ENCODE data around the gene BRD3.

The BRD3 gene

GRCh38 chr9:134049236-134049635, 18.6 kb downstream of the BRD3 start:
- Histone ChIP-seq H3K36me3 (ENCODE audit: control insufficient read depth, insufficient read depth, low read length) (peaks cover 18% of the 10 kb centered on the region), H3K27me3 (ENCODE audit: control insufficient read depth, insufficient read depth, low read length) (no peaks in the 10 kb centered on the region), H3K9ac (ENCODE audit: low read length) (no peak overlapping the region), H3K4me3 (ENCODE audit: low read length) (no peak overlapping the region), H3K9me3 (ENCODE audit: control insufficient read depth, low read length) (no peaks in the 10 kb centered on the region), H3K4me1 (ENCODE audit: control insufficient read depth, insufficient read depth, low read length) (peaks cover 9% of the 10 kb centered on the region)

- no peak overlapping the region for H3K4me3 ChIP-seq (ENCODE audit: low read length)
- peaks cover 24% of the 10 kb centered on the region for H3K36me3 ChIP-seq (ENCODE audit: control insufficient read depth, insufficient read depth, low read length)
Measured at GRCh38 chr9:134048582-134048968, 19.3 kb downstream of the BRD3 start.

GRCh38 chr9:134047868-134048581, 19.8 kb downstream of the BRD3 start:
- Histone ChIP-seq H3K4me3 (ENCODE audit: low read length) (no peak overlapping the region), H3K36me3 (ENCODE audit: control insufficient read depth, insufficient read depth, low read length) (peaks cover 26% of the 10 kb centered on the region), H3K9ac (ENCODE audit: low read length) (no peak overlapping the region), H3K9me3 (ENCODE audit: control insufficient read depth, low read length) (no peaks in the 10 kb centered on the region), H3K27me3 (ENCODE audit: control insufficient read depth, insufficient read depth, low read length) (no peaks in the 10 kb centered on the region), H3K4me1 (ENCODE audit: control insufficient read depth, insufficient read depth, low read length) (peaks cover 9% of the 10 kb centered on the region)

More at GRCh38 chr9:134048582-134048968, 19.3 kb downstream of the BRD3 start:
- Histone ChIP-seq H3K4me1 (ENCODE audit: control insufficient read depth, insufficient read depth, low read length) (peaks cover 9% of the 10 kb centered on the region), H3K9me3 (ENCODE audit: control insufficient read depth, low read length) (no peaks in the 10 kb centered on the region), H3K27me3 (ENCODE audit: control insufficient read depth, insufficient read depth, low read length) (no peaks in the 10 kb centered on the region), H3K9ac (ENCODE audit: low read length) (no peak overlapping the region)

- no peak overlapping the region for H3K9ac ChIP-seq (ENCODE audit: low read length)
- H3K4me1 ChIP-seq (ENCODE audit: control insufficient read depth, insufficient read depth, low read length), result peaks cover 9% of the 10 kb centered on the region
- no peaks in the 10 kb centered on the region for H3K9me3 ChIP-seq (ENCODE audit: control insufficient read depth, low read length)
- H3K4me3 ChIP-seq (ENCODE audit: low read length), result no peak overlapping the region
- peaks cover 26% of the 10 kb centered on the region for H3K36me3 ChIP-seq (ENCODE audit: control insufficient read depth, insufficient read depth, low read length)
- no peaks in the 10 kb centered on the region for H3K27me3 ChIP-seq (ENCODE audit: control insufficient read depth, insufficient read depth, low read length)
Measured at GRCh38 chr9:134046894-134047681, 20.7 kb downstream of the BRD3 start.

GRCh38 chr9:134045841-134046544, 21.8 kb downstream of the BRD3 start:
- peaks cover 21% of the 10 kb centered on the region for H3K36me3 ChIP-seq (ENCODE audit: control insufficient read depth, insufficient read depth, low read length)

GRCh38 chr9:134044944-134045343, 22.9 kb downstream of the BRD3 start:
- Histone ChIP-seq H3K4me1 (ENCODE audit: control insufficient read depth, insufficient read depth, low read length) (peaks cover 19% of the 10 kb centered on the region), H3K36me3 (ENCODE audit: control insufficient read depth, insufficient read depth, low read length) (peaks cover 20% of the 10 kb centered on the region), H3K9ac (ENCODE audit: low read length) (no peak overlapping the region), H3K9me3 (ENCODE audit: control insufficient read depth, low read length) (no peaks in the 10 kb centered on the region), H3K27me3 (ENCODE audit: control insufficient read depth, insufficient read depth, low read length) (no peaks in the 10 kb centered on the region), H3K4me3 (ENCODE audit: low read length) (no peak overlapping the region)

More at GRCh38 chr9:134045841-134046544, 21.8 kb downstream of the BRD3 start:
- Histone ChIP-seq H3K4me3 (ENCODE audit: low read length) (no peak overlapping the region), H3K4me1 (ENCODE audit: control insufficient read depth, insufficient read depth, low read length) (peaks cover 13% of the 10 kb centered on the region), H3K27me3 (ENCODE audit: control insufficient read depth, insufficient read depth, low read length) (no peaks in the 10 kb centered on the region), H3K9me3 (ENCODE audit: control insufficient read depth, low read length) (no peaks in the 10 kb centered on the region), H3K9ac (ENCODE audit: low read length) (no peak overlapping the region)

GRCh38 chr9:134043531-134043988, 24.3 kb downstream of the BRD3 start:
- Histone ChIP-seq H3K36me3 (ENCODE audit: control insufficient read depth, insufficient read depth, low read length) (peaks cover 16% of the 10 kb centered on the region), H3K4me1 (ENCODE audit: control insufficient read depth, insufficient read depth, low read length) (peaks cover 12% of the 10 kb centered on the region), H3K9me3 (ENCODE audit: control insufficient read depth, low read length) (no peaks in the 10 kb centered on the region), H3K9ac (ENCODE audit: low read length) (no peak overlapping the region), H3K4me3 (ENCODE audit: low read length) (no peak overlapping the region), H3K27me3 (ENCODE audit: control insufficient read depth, insufficient read depth, low read length) (no peaks in the 10 kb centered on the region)

GRCh38 chr9:134041649-134041962, 26.2 kb downstream of the BRD3 start:
- no peak overlapping the region for H3K9ac ChIP-seq (ENCODE audit: low read length)

GRCh38 chr9:134040781-134041648, 26.8 kb downstream of the BRD3 start:
- H3K4me3 ChIP-seq (ENCODE audit: low read length), result no peak overlapping the region
- no peaks in the 10 kb centered on the region for H3K9me3 ChIP-seq (ENCODE audit: control insufficient read depth, low read length)
- peaks cover 12% of the 10 kb centered on the region for H3K4me1 ChIP-seq (ENCODE audit: control insufficient read depth, insufficient read depth, low read length)
- H3K9ac ChIP-seq (ENCODE audit: low read length), result no peak overlapping the region
- H3K27me3 ChIP-seq (ENCODE audit: control insufficient read depth, insufficient read depth, low read length), result no peaks in the 10 kb centered on the region
- peaks cover 16% of the 10 kb centered on the region for H3K36me3 ChIP-seq (ENCODE audit: control insufficient read depth, insufficient read depth, low read length)

More at GRCh38 chr9:134041649-134041962, 26.2 kb downstream of the BRD3 start:
- H3K27me3 ChIP-seq (ENCODE audit: control insufficient read depth, insufficient read depth, low read length), result no peaks in the 10 kb centered on the region
- no peak overlapping the region for H3K4me3 ChIP-seq (ENCODE audit: low read length)
- H3K9me3 ChIP-seq (ENCODE audit: control insufficient read depth, low read length), result no peaks in the 10 kb centered on the region
- H3K4me1 ChIP-seq (ENCODE audit: control insufficient read depth, insufficient read depth, low read length), result peaks cover 12% of the 10 kb centered on the region
- H3K36me3 ChIP-seq (ENCODE audit: control insufficient read depth, insufficient read depth, low read length), result peaks cover 16% of the 10 kb centered on the region

- peaks cover 21% of the 10 kb centered on the region for H3K36me3 ChIP-seq (ENCODE audit: control insufficient read depth, insufficient read depth, low read length)
Measured at GRCh38 chr9:134040176-134040565, 27.7 kb downstream of the BRD3 start.

GRCh38 chr9:134039386-134040175, 28.2 kb downstream of the BRD3 start:
- H3K9ac ChIP-seq (ENCODE audit: low read length), result no peak overlapping the region
- H3K9me3 ChIP-seq (ENCODE audit: control insufficient read depth, low read length), result no peaks in the 10 kb centered on the region
- H3K36me3 ChIP-seq (ENCODE audit: control insufficient read depth, insufficient read depth, low read length), result peaks cover 21% of the 10 kb centered on the region
- H3K4me3 ChIP-seq (ENCODE audit: low read length), result no peak overlapping the region
- H3K27me3 ChIP-seq (ENCODE audit: control insufficient read depth, insufficient read depth, low read length), result no peaks in the 10 kb centered on the region
- peaks cover 12% of the 10 kb centered on the region for H3K4me1 ChIP-seq (ENCODE audit: control insufficient read depth, insufficient read depth, low read length)

More at GRCh38 chr9:134040176-134040565, 27.7 kb downstream of the BRD3 start:
- Histone ChIP-seq H3K27me3 (ENCODE audit: control insufficient read depth, insufficient read depth, low read length) (no peaks in the 10 kb centered on the region), H3K4me1 (ENCODE audit: control insufficient read depth, insufficient read depth, low read length) (peaks cover 12% of the 10 kb centered on the region), H3K4me3 (ENCODE audit: low read length) (no peak overlapping the region), H3K9me3 (ENCODE audit: control insufficient read depth, low read length) (no peaks in the 10 kb centered on the region), H3K9ac (ENCODE audit: low read length) (no peak overlapping the region)
